WERI-Rb-1 (cell line): ENCODE results near the gene U2SURP.
A peak's percentile ranks its signal among the peaks of the same experiment; 100 is the strongest.

Experiments
- DNase-seq: peaks from one replicate; pipeline ENCODE4 v3.0.0-alpha.2; 2020
- H3K27ac ChIP-seq: fragments of 250-450 bp; sonication (Bioruptor Pico); 2 replicates; pipeline ENCODE4 v1.5.1; 2020; ENCODE audit warnings: mild to moderate bottlenecking, moderate library complexity
- H3K27me3 ChIP-seq: fragments of 250-450 bp; sonication (Bioruptor Pico); 2 replicates; pipeline ENCODE4 v1.5.1; 2021; ENCODE audit warnings: mild to moderate bottlenecking, low read depth, moderate library complexity; ENCODE audit not compliant: insufficient read depth, severe bottlenecking
- H3K36me3 ChIP-seq: fragments of 250-450 bp; sonication (Bioruptor Pico); 2 replicates; pipeline ENCODE4 v1.5.1; 2020; ENCODE audit warnings: mild to moderate bottlenecking, moderate library complexity
- H3K4me3 ChIP-seq: 2 replicates; pipeline ENCODE4 v1.5.1; 2011; ENCODE audit warnings: low read depth, mild to moderate bottlenecking, control low read depth, low read length
- H3K9me3 ChIP-seq: fragments of 250-450 bp; sonication (Bioruptor Pico); 2 replicates; pipeline ENCODE4 v1.5.1; 2021; ENCODE audit warnings: mild to moderate bottlenecking, moderate library complexity; ENCODE audit not compliant: severe bottlenecking
- TF ChIP-seq, protein P1 (sequence below): IDR thresholded peaks from 2 replicates; pipeline ENCODE4 v1.5.1; 2011; ENCODE audit warnings: low read depth, mild to moderate bottlenecking, control low read depth, inconsistent platforms, low read length

Gene U2SURP

DNA sequence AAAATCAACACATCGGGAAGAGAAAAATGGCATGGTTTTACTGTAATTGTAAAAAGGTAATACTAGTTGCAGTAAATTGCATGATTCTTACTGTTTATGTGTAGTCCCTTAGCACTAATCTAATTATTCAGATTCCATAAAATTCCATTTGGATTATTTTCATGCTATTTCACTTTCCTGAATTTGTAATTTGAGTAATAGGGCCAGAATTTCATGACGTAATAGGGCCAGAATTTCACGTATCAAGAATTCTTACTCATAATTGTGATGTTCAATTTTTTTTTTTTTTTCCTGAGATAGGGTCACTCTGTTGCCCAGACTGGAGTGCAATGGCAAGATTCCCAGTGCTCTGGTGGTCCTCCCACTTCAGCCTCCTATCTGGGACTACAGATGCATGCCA lies 2.9 kb upstream of the U2SURP start:
- Histone ChIP-seq H3K4me3 (no peak overlapping the region), H3K36me3 (peaks cover 3% of the 10 kb centered on the region; the same call in 1 of the 2 replicates), H3K27ac (no peak overlapping the region), H3K27me3 (no peaks in the 10 kb centered on the region), H3K9me3 (no peaks in the 10 kb centered on the region)
- TF ChIP-seq, protein P1, sequence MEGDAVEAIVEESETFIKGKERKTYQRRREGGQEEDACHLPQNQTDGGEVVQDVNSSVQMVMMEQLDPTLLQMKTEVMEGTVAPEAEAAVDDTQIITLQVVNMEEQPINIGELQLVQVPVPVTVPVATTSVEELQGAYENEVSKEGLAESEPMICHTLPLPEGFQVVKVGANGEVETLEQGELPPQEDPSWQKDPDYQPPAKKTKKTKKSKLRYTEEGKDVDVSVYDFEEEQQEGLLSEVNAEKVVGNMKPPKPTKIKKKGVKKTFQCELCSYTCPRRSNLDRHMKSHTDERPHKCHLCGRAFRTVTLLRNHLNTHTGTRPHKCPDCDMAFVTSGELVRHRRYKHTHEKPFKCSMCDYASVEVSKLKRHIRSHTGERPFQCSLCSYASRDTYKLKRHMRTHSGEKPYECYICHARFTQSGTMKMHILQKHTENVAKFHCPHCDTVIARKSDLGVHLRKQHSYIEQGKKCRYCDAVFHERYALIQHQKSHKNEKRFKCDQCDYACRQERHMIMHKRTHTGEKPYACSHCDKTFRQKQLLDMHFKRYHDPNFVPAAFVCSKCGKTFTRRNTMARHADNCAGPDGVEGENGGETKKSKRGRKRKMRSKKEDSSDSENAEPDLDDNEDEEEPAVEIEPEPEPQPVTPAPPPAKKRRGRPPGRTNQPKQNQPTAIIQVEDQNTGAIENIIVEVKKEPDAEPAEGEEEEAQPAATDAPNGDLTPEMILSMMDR, result no peak
- no peak for DNase-seq

DNA sequence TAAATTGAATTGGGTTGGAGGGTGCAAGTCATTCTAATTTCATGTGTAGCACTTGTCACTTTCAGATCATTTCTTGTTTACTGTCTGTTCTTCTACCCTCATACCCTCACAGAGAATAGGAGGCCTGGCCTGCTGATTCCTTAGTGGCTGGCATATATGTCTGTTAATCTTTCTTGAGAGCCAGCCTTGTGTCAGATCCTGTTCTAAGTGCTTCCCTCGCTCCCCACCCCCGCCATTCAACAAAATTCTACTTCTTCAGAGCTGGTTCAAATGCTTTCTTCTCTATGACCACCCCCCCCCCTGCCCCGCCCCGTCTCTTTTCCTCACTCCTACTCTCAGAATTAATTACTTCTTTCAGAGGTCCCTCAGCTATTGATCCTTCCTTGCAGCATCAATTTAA lies 1.5 kb upstream of the U2SURP start:
- peak overlapping the region; percentile 58 for H3K4me3 ChIP-seq
- peak; percentile 33 for DNase-seq
- TF ChIP-seq, protein P1, result no peak
- H3K36me3 ChIP-seq, result peaks cover 3% of the 10 kb centered on the region
- no peaks in the 10 kb centered on the region for H3K27me3 ChIP-seq
- no peak overlapping the region; the same call in 1 of the 2 replicates for H3K27ac ChIP-seq
- no peaks in the 10 kb centered on the region for H3K9me3 ChIP-seq

DNA sequence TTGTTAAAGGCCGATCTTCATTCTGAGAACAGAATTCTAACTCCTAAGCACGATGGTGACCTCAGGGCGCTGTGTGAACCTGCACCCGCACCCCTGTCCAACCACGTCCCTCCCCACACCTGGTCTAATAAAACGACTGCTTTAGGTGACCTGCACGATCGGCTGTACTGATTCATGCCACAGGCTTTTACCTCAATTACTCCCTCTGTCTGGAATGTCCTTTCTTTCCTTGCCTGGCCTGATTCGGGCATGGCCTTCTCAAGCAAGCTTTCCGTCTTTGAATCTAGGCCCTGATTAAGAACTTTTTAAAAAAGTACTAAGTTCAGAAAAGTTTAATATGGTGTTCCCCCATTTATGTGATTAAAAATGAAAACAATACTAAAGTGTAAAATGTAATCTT lies 842 bp upstream of the U2SURP start:
- H3K9me3 ChIP-seq, result no peaks in the 10 kb centered on the region
- H3K27me3 ChIP-seq, result no peaks in the 10 kb centered on the region
- DNase-seq, result no peak
- H3K4me3 ChIP-seq, result peak overlapping the region; percentile 58
- TF ChIP-seq, protein P1, result no peak
- H3K36me3 ChIP-seq, result peaks cover 3% of the 10 kb centered on the region
- H3K27ac ChIP-seq, result peak overlapping the region; percentile 96

DNA sequence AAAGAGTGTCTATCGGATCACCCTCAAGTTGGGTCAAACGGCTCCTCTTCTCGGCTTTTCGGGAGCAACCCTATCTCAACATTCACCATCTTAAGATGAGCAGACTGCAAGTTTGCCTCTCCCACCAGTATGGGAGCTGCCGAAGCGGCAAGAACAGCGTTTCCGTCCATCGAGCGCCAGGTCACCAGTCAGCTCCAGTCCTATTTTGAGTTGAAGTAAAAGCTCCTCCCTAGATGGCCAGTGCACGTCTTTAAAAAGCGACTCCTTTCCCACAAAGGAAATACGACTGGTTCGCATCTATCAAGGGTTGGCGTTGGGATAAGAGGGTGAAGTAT lies 369 bp upstream of the U2SURP start:
- DNase-seq, result no peak

DNA sequence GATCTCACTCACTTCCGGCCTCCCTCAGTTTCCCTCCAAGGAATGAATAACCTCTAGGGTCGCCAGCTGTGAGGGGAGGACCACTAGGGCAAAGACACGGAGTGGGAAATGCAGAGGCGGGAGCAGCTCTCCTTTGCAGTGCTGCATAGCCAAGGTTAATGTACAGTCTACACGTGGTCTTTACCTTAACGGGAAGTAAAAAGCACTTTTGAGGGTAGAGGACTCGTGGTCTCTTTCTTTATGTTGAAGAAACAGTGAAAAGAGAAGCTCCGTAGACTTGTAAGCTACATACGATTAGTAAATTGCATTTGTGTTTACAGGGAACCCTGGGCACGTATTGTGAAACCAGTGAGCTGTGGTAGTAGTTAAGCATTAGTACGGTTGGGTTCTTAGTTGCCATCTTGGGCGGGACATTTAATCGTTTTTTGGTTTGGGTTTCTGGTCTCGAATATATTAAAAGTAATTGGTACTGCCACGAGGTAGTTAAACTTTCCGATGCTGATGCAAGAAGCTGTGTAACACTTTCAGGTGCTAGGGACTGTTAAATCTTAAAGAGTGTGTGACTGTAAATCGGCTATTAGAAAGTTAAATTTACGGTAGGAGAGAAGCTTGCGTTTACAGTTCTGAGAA lies 828 bp downstream of the U2SURP start:
- Histone ChIP-seq H3K27ac (peak overlapping the region; percentile 96), H3K9me3 (no peaks in the 10 kb centered on the region)
- DNase-seq, result no peak

More for the DNA sequence above, 369 bp upstream of the U2SURP start:
- no peaks in the 10 kb centered on the region for H3K27me3 ChIP-seq
- TF ChIP-seq, protein P1, result no peak
- H3K36me3 ChIP-seq, result peaks cover 3% of the 10 kb centered on the region
- H3K27ac ChIP-seq, result peak overlapping the region; percentile 96
- H3K4me3 ChIP-seq, result peak overlapping the region; percentile 58
- H3K9me3 ChIP-seq, result no peaks in the 10 kb centered on the region

More for the DNA sequence above, 828 bp downstream of the U2SURP start:
- TF ChIP-seq, protein P1, result no peak
- Histone ChIP-seq H3K4me3 (peak overlapping the region; percentile 58), H3K27me3 (no peaks in the 10 kb centered on the region), H3K36me3 (peaks cover 3% of the 10 kb centered on the region)
